Breast epithelium (tissue), 4 donors: Measurements from ENCODE around the gene MPO. TPM values are rescaled to one million over a fixed set of nuclear protein-coding genes. Genes with fewer than 3 reads are reported as not detected.

Experiments
- DNase-seq, 2 donors: peaks; one replicate each; pipeline ENCODE4 v3.0.0-alpha.2; 2019; ENCODE audit warnings: low spot score in 2 of 2
- H3K27ac ChIP-seq, 2 donors: fragments of 200-600 bp; sonication (generic) in 1 of 2; one replicate each; pipeline ENCODE4 v1.5.1; 2016 to 2019; ENCODE audit warnings: mild to moderate bottlenecking in 1 of 2
- H3K27me3 ChIP-seq, 2 donors: fragments of 200-600 bp; sonication (generic) in 1 of 2; one replicate each; pipeline versions ENCODE4 v1.5.1 to v1.6.0; 2017 to 2019; ENCODE audit warnings: control low read depth in 1 of 2, mild to moderate bottlenecking in 1 of 2
- H3K36me3 ChIP-seq: fragments of 200-600 bp; one replicate; pipeline ENCODE4 v1.5.1; 2019
- H3K4me1 ChIP-seq, 2 donors: fragments of 200-600 bp; sonication (generic); one replicate each; pipeline ENCODE4 v1.5.1; 2016 to 2019; ENCODE audit warnings: control low read depth in 1 of 2
- H3K4me3 ChIP-seq, 3 donors: fragments of 200-600 bp; sonication (generic); 1 replicate in 2 of 3; 2 replicates in 1 of 3; pipeline ENCODE4 v1.5.1; 2016 to 2019; ENCODE audit warnings: mild to moderate bottlenecking in 3 of 3, moderate library complexity in 2 of 3
- H3K9me3 ChIP-seq, 2 donors: fragments of 200-600 bp; sonication (generic) in 1 of 2; one replicate each; pipeline ENCODE4 v1.5.1; 2016 to 2019; ENCODE audit warnings: control low read depth in 1 of 2
- CTCF ChIP-seq, 3 donors: fragments of 450-650 bp; IDR thresholded peaks; one replicate each; pipeline ENCODE4 v1.5.1; 2016 to 2017; ENCODE audit warnings: antibody characterized with exemption in 3 of 3, mild to moderate bottlenecking in 3 of 3, moderate library complexity in 3 of 3
- POLR2A ChIP-seq: fragments of 450-650 bp; IDR thresholded peaks from one replicate; pipeline ENCODE4 v1.6.1; 2016; ENCODE audit warnings: antibody characterized with exemption, mild to moderate bottlenecking, moderate library complexity
- POLR2AphosphoS5 ChIP-seq, 3 donors: sonication (generic); formaldehyde crosslinking; IDR thresholded peaks; one replicate each; pipeline ENCODE4 v1.6.1; 2017; ENCODE audit warnings: antibody characterized with exemption in 3 of 3
- intact Hi-C: fragments of 100-400 bp; cut with DNase I; formaldehyde crosslinking; loops from one replicate; pipeline ENCODE4 v1.15.1; 2023; ENCODE audit warnings: low total_unique reads
- total RNA-seq, 3 donors: library from RNA; depleted of rRNA; stranded (reverse); fragments of >200 nt; gene quantifications; one replicate each; pipeline ENCODE4 v1.1.0, GENCODE V29; 2016

Gene MPO
- total RNA-seq, 3 donors from 2014 or later, result 0.16 TPM; not detected in 2

GRCh38 chr17:58279016-58279711 lies 1.6 kb downstream of the MPO start:
- Histone ChIP-seq H3K4me3 (peak overlapping the region in 2 of 3 donors; percentile 40 to 64), H3K36me3 (no peaks in the 10 kb centered on the region), H3K4me1 (peaks cover 0 to 6% of the 10 kb centered on the region in 2 donors), H3K27me3 (peaks cover 0 to 10% of the 10 kb centered on the region in 2 donors), H3K9me3 (no peaks in the 10 kb centered on the region), H3K27ac (no peak overlapping the region)
- DNase-seq, result no peak
- TF ChIP-seq POLR2AphosphoS5 (IDR thresholded peaks at IDR 0.05) (no peak), CTCF (IDR thresholded peaks at IDR 0.05) (no peak), POLR2A (no peak)
- intact Hi-C loops, result no loop called here

- no peak for TF ChIP-seq CTCF (IDR thresholded peaks at IDR 0.05)
- no peak for TF ChIP-seq POLR2A
- TF ChIP-seq POLR2AphosphoS5 (IDR thresholded peaks at IDR 0.05), result no peak
- intact Hi-C loops, result no loop called here
- H3K9me3 ChIP-seq, result no peaks in the 10 kb centered on the region
- no peak overlapping the region for H3K27ac ChIP-seq
- peak overlapping the region in 2 of 3 donors; percentile 40 to 64 for H3K4me3 ChIP-seq
- DNase-seq, result no peak
- H3K4me1 ChIP-seq, result peaks cover 0 to 6% of the 10 kb centered on the region in 2 donors
- no peaks in the 10 kb centered on the region for H3K36me3 ChIP-seq
- H3K27me3 ChIP-seq, result peaks cover 0 to 10% of the 10 kb centered on the region in 2 donors
Observed at GRCh38 chr17:58278661-58279015, 2.1 kb downstream of the MPO start.

GRCh38 chr17:58277802-58278595 lies 2.7 kb downstream of the MPO start:
- no peak for TF ChIP-seq CTCF (IDR thresholded peaks at IDR 0.05)

GRCh38 chr17:58277107-58277801 lies 3.5 kb downstream of the MPO start:
- Histone ChIP-seq H3K4me1 (peaks cover 0 to 6% of the 10 kb centered on the region in 2 donors), H3K27ac (no peak overlapping the region), H3K27me3 (peaks cover 0 to 10% of the 10 kb centered on the region in 2 donors), H3K4me3 (no peak overlapping the region), H3K9me3 (no peaks in the 10 kb centered on the region), H3K36me3 (no peaks in the 10 kb centered on the region)
- DNase-seq, result no peak
- intact Hi-C loops, result no loop called here
- TF ChIP-seq CTCF (IDR thresholded peaks at IDR 0.05) (no peak), POLR2A (no peak), POLR2AphosphoS5 (IDR thresholded peaks at IDR 0.05) (no peak)

More at GRCh38 chr17:58277802-58278595, 2.7 kb downstream of the MPO start:
- peaks cover 0 to 6% of the 10 kb centered on the region in 2 donors for H3K4me1 ChIP-seq
- no peak for DNase-seq
- intact Hi-C loops, result no loop called here
- H3K9me3 ChIP-seq, result no peaks in the 10 kb centered on the region
- H3K4me3 ChIP-seq, result no peak overlapping the region
- H3K27me3 ChIP-seq, result peaks cover 0 to 10% of the 10 kb centered on the region in 2 donors
- H3K36me3 ChIP-seq, result no peaks in the 10 kb centered on the region
- H3K27ac ChIP-seq, result peak overlapping the region in 1 of 2 donors; percentile 7
